ENCODE results near the gene MUCL3. TPM values are rescaled to one million over a fixed set of nuclear protein-coding genes. Genes with fewer than 3 reads are reported as not detected.

Gene MUCL3
- total and polyA plus RNA-seq, 10 of the 15 experiments (the other 5 are each of a cell fraction or from before 2014, with no cell fraction given) = 0.03 to 1.4 (median 0.61) TPM

DNA sequence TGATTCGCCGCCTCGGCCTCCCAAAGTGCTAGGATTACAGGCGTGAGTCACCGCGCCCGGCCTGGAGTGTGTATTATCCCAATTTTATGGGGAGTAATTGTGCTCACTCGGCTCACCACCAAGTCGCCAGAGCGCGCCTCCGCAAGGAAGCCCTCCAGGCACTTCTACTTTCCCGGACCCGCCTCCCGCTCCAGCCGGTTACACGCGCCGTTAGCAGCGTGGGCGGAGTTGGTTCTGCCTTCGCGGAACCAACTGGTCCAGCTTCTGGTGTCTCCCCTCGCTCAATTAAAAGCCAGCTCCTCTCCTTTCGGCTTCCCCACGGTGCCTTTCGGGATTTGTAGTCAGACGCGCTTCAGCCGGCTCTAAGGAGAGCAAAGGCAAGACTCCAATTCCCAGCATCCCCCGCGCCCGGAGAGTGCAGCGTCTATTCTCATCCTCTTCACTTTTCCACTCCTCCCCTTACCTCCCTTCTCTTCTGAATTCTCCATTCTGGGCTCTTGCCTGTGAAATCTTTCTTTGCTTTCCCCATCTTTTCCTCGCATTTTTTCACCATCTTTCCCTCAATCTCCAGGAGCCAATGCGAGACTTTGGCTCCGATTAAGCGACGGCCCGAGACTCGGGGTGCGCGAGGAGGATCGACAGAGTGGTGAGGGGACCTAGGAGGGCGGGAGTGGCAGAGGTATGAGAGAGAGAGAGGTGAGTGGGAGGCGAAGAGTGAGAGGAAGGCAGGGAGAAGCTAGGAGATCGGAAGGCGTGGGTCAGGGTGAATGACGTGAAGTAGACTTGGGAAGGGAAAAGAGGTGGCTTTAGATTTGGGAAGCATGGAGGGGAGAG lies 32.8 kb upstream of the MUCL3 start, which contains the start of gene GTF2H4 (continued):
- TF ChIP-seq, protein P1, sequence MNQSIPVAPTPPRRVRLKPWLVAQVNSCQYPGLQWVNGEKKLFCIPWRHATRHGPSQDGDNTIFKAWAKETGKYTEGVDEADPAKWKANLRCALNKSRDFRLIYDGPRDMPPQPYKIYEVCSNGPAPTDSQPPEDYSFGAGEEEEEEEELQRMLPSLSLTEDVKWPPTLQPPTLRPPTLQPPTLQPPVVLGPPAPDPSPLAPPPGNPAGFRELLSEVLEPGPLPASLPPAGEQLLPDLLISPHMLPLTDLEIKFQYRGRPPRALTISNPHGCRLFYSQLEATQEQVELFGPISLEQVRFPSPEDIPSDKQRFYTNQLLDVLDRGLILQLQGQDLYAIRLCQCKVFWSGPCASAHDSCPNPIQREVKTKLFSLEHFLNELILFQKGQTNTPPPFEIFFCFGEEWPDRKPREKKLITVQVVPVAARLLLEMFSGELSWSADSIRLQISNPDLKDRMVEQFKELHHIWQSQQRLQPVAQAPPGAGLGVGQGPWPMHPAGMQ (IDR thresholded peaks at IDR 0.05; ENCODE audit: borderline replicate concordance) = peak; percentile 36; the same call in 1 of the 2 replicates
- TF ChIP-seq KLF5 (IDR thresholded peaks at IDR 0.05; ENCODE audit: partially characterized antibody) (peak; percentile 90), CBFB (IDR thresholded peaks at IDR 0.05; ENCODE audit: low read depth) (peak; percentile 37; the same call in 1 of the 2 replicates), RUNX3 (IDR thresholded peaks at IDR 0.05; ENCODE audit: low read length) (peak; percentile 59), TAF1 (IDR thresholded peaks at IDR 0.05; ENCODE audit: borderline replicate concordance, low read depth, low read length) (0 out of 2 replicates have a peak, but pooled peaks have one; percentile 20), TBL1XR1 (IDR thresholded peaks at IDR 0.05; ENCODE audit: low read depth, low read length) (peak; percentile 70; the same call in 1 of the 2 replicates), ATF7 (IDR thresholded peaks at IDR 0.05; ENCODE audit: low read depth) (peak; percentile 74; the same call in 1 of the 2 replicates), NRF1 (conservative IDR thresholded peaks at IDR 0.05; ENCODE audit: low read depth, low read length) (no peak), NR2F1 (conservative IDR thresholded peaks at IDR 0.05) (peak; percentile 36; the same call in 1 of the 2 replicates), WRNIP1 (IDR thresholded peaks at IDR 0.05; ENCODE audit: borderline replicate concordance, low read depth, low read length) (peak; percentile 99), BHLHE40 (IDR thresholded peaks at IDR 0.05; ENCODE audit: borderline replicate concordance in 1 of 2, low read depth in 2 of 2, low read length in 1 of 2) (peak; percentile 48 to 56; a peak in 3 of 4 replicates), GATAD2B (conservative IDR thresholded peaks at IDR 0.05; ENCODE audit: low read depth) (peak; percentile 79), NFXL1 (IDR thresholded peaks at IDR 0.05; ENCODE audit: borderline replicate concordance) (no peak), SMAD5 (IDR thresholded peaks at IDR 0.05; ENCODE audit: low read depth) (no peak), ZBTB33 (IDR thresholded peaks at IDR 0.05) (0 out of 2 replicates have a peak, but pooled peaks have one; percentile 26), HDAC6 (IDR thresholded peaks at IDR 0.05; ENCODE audit: unreplicated experiment) (no peak), MXI1 (IDR thresholded peaks at IDR 0.05; ENCODE audit: low read depth, low read length) (no peak), ZNF622 (IDR thresholded peaks at IDR 0.05) (no peak), POLR2AphosphoS5 (IDR thresholded peaks at IDR 0.05; ENCODE audit: low read length) (peak; percentile 41; the same call in 1 of the 2 replicates), ZSCAN29 (IDR thresholded peaks at IDR 0.05) (peak; percentile 61; the same call in 1 of the 2 replicates), ZBED1 (IDR thresholded peaks at IDR 0.05; ENCODE audit: borderline replicate concordance) (no peak)
- TF ChIP-seq, protein P2, sequence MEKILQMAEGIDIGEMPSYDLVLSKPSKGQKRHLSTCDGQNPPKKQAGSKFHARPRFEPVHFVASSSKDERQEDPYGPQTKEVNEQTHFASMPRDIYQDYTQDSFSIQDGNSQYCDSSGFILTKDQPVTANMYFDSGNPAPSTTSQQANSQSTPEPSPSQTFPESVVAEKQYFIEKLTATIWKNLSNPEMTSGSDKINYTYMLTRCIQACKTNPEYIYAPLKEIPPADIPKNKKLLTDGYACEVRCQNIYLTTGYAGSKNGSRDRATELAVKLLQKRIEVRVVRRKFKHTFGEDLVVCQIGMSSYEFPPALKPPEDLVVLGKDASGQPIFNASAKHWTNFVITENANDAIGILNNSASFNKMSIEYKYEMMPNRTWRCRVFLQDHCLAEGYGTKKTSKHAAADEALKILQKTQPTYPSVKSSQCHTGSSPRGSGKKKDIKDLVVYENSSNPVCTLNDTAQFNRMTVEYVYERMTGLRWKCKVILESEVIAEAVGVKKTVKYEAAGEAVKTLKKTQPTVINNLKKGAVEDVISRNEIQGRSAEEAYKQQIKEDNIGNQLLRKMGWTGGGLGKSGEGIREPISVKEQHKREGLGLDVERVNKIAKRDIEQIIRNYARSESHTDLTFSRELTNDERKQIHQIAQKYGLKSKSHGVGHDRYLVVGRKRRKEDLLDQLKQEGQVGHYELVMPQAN (conservative IDR thresholded peaks at IDR 0.05) = peak; percentile 91
- TF ChIP-seq, protein P3, sequence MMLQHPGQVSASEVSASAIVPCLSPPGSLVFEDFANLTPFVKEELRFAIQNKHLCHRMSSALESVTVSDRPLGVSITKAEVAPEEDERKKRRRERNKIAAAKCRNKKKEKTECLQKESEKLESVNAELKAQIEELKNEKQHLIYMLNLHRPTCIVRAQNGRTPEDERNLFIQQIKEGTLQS (IDR thresholded peaks at IDR 0.05; ENCODE audit: borderline replicate concordance, extremely low read depth, low read depth, low read length) = peak; percentile 29; the same call in 1 of the 2 replicates
- TF ChIP-seq, protein P4, sequence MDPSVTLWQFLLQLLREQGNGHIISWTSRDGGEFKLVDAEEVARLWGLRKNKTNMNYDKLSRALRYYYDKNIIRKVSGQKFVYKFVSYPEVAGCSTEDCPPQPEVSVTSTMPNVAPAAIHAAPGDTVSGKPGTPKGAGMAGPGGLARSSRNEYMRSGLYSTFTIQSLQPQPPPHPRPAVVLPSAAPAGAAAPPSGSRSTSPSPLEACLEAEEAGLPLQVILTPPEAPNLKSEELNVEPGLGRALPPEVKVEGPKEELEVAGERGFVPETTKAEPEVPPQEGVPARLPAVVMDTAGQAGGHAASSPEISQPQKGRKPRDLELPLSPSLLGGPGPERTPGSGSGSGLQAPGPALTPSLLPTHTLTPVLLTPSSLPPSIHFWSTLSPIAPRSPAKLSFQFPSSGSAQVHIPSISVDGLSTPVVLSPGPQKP (IDR thresholded peaks at IDR 0.05; ENCODE audit: low read depth, low read length) = peak; percentile 59; the same call in 1 of the 2 replicates
